ENCODE measurements around the gene BEST2.

- TF ChIP-seq CTCF (conservative IDR thresholded peaks at IDR 0.05; ENCODE audit: low read length) (no peak), EZH2phosphoT487 (IDR thresholded peaks at IDR 0.05; ENCODE audit: borderline replicate concordance) (no peak)
Measured at GRCh38 chr19:12723641-12724426, 27.8 kb upstream of the BEST2 start, which contains the start of gene TNPO2.

Measured in Loucy (cell line).